ENCODE data around the gene CLMN.

Gene CLMN

DNA sequence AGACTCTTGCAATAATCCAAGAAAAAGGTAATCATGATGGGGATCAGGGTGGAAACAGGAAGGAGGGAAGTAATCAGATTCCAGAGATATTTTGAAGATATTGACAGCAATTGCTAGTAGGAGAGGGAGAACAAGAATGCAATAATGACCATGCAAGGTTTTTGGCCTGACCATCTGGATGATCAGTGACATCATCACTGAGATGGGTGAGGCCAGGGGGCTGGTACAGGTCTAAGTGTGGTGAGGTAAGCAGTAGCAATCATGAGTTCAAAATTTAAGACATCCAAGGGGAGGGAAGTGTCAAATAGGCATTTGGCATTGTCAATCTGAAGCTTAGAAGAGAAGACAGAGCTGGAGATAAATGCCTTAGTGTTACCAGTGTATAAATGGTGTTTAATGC, 24.8 kb upstream of the CLMN start:
- DNase-seq (ENCODE audit: low spot score): no peak

DNA sequence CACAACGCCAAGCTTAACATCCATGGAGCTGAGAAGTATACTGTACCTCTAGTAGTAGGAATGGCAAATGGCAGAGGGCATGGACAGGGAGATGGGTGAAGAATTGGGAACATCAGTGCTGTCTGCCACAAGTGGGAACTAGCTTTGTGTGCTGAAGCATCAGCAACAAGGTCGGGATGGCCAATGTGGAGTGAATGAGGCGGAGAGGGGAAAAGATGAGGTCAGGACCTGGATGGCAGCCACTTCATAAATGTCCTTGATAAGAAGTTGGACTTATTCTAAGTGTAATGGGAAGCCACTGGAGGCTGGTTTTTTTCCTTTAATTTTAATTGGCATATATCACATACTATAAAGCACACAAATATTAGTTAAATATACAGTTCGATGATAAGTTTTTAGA, 21.9 kb upstream of the CLMN start:
- DNase-seq (ENCODE audit: low spot score): no peak

DNA sequence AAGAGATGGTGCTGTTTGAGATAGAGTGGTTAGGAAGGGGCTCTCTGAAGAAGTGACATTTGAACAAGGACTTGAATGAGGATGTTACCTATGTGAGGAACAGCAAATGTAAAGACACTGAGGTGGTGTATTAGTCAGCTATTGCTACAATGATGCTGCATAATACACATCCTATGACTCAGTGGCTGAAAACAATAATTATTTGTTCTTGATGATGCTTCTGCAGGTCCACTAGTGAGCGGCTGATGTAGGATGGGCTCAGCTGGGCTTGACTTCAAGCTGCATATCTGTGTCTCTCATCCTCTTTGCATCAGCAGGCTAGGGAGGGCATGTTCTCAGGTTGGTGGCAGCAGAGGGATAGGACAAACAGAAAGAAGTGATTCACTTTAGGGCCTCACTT, 21.4 kb upstream of the CLMN start:
- no peak for DNase-seq (ENCODE audit: low spot score)

DNA sequence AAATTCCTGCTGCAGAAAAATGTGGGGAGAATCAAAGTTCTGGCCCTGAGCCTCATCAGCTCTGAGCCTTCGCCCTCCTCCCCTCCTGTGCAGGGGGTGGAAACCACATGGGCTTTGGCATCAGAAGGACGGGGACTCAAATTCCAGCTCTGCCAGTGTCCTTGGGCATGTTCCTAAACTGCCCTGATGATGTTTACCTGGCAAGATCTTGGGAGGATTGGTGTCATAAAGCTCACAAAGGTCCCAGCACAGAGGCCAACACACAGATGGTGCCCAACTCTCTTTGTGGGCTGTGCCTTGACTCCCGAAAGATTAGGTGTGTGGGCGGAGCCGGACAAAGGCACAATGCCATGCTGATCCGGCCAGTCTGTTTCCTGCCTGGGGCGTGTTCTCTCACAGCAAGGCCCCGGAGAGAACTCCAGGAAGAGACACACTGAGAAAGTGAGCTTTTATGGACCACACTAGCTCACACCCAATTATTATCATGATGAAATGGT, 20.5 kb upstream of the CLMN start:
- DNase-seq (ENCODE audit: low spot score): no peak

DNA sequence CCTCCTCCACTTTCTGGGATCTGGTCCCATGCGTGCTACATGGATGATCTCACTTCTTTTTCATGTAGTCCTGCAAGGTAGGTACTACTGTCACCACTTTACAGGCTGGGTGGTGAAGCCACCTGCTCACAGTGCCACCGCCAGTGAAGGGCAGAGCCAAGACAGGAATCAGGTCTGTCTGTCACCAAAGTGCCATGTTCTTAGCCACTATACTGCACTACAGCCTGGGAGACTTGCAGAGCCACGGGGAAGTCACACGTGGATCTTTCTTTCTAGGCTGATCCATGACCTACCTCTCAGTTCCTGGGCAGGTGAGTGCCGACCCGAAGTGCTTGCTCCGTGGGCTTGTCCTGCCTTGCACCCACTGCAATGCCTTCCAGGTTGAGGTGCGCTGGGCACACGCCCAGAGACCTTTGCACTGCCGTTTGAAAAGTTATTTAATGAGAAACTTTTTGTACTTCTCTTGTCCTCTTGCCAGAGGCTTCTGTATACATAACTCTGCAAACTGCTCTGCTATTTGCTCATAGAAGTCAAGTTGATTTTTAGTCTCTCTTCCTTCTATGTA, 19.7 kb upstream of the CLMN start:
- no peak for DNase-seq (ENCODE audit: low spot score)

DNA sequence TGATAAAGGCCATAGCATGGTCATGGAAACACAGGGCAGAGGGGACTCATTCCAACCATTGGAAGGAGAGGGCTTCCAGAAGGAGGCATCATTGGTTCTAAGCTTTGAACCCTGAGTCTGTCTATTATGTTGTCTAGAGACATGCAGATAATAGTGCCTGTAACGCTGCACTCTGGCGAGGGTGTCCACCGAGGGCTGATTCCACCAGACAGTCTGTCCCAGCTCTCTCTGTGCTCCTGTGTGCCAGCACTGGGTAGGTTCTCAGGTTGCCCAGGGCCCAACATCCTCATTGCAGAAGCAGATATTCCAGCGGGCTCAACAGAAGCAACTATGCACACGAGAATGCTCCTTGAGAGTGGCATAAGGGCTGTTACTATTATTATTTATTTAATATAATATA, 18.7 kb upstream of the CLMN start:
- no peak for DNase-seq (ENCODE audit: low spot score)

DNA sequence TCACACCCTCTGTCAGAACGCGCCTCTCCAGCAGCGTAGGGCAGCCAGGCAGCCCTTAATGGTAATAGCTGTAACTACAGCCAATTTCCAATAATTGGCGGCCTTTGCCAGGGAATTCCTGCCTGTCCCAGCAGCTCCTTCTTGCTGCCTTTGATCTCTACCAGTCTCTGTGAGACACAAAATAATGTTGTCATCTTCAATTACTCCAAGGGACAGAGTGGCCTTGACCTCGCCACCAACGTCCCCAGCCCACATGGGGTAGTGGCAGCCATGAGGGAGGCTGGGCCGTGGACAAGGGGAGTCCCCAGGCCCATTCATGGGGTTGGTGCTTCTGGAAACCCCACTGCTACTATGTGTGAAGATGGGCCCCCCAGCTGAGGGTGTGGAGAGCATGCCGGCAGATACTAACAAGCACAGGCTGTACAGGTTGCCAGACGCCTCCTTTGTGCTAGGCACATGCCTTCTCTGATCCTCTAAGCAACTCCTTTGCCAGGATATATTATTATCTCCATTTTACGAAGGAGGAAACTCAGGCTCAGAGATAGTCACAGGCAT, 17.4 kb upstream of the CLMN start:
- DNase-seq (ENCODE audit: low spot score): no peak

DNA sequence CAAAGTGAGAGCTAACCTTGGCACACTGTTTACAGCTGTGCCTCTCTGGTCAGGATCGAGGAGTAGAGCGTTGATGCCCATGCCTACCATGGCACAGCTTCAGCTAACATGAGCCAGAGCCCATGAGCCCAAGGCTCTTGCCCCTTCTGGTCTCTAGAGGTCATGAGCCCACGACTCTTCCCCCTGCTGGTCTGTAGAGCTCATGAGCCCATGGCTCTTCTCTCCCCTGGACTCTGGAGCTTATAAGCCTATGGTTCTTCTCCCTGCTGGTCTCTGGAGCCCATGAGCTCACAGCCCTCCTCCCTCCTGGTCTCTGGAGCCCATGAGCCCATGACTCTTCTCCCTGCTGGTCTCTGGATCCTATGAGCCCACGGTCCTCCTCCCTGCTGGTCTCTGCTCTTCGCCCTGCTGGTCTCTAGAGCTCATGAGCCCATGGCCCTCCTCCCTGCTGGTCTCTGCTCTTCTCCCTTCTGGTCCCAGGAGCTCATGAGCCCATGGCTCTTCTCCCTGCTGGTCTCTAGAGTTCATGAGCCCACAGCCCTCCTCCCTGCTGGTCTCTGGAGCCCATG, 16.6 kb upstream of the CLMN start:
- DNase-seq (ENCODE audit: low spot score): no peak

DNA sequence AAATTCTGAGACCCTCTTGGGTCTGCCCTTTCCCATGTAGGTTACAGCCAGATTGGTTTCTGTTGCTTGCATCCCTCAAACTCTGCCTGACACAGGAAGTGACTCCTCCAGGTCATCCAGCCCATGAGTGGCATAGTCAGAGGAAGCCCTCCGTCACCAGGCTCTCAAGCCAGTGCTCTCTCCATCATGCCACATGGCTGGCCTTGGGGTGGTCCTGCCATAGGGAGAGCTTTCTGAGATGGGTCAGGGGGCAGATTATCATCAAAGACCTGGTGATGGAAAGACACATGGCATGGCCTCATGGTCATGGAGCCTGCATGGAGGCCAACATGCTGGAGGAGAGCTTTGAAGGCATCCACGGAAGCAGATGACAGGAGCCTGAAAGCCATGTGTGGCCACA, 15.4 kb upstream of the CLMN start:
- DNase-seq (ENCODE audit: low spot score): no peak

DNA sequence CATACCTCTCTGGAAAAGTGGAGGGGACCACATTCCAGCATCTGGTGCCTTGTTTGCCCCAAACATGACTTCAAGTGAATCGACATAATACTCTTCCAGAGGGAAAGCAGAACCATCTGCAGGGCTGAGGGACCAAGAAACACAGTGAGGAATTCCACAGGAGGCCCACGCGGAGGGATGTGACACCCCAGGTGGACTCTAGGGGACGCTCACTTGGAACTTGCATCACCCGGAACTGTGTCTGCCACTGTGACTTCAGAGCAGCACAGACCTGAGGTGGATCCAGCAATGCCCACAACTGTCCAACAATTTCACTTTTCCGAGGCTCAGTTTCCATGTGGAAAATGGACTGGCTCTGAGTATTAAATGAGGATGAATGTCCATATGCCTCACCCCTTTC, 14.3 kb upstream of the CLMN start:
- no peak for DNase-seq (ENCODE audit: low spot score)

DNA sequence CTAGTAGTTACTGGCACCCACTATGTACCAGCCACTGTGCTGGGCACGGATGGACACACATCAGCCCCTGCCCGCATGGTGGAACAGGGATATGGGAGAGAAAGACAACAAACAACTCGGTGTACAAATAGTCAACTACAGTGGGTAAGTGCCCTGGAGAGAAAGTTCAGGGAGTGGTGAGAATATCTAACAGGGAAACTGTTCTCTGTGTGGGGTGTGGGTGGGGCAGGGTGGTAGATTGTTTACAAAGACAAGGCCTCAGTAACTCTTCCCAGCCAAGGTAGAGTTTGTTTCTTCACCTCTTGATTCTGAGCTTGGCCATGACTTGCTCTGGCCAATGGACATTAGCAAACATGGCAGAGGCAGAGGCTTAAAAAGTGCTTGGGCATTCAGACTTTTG, 12.9 kb upstream of the CLMN start:
- DNase-seq (ENCODE audit: low spot score): no peak

DNA sequence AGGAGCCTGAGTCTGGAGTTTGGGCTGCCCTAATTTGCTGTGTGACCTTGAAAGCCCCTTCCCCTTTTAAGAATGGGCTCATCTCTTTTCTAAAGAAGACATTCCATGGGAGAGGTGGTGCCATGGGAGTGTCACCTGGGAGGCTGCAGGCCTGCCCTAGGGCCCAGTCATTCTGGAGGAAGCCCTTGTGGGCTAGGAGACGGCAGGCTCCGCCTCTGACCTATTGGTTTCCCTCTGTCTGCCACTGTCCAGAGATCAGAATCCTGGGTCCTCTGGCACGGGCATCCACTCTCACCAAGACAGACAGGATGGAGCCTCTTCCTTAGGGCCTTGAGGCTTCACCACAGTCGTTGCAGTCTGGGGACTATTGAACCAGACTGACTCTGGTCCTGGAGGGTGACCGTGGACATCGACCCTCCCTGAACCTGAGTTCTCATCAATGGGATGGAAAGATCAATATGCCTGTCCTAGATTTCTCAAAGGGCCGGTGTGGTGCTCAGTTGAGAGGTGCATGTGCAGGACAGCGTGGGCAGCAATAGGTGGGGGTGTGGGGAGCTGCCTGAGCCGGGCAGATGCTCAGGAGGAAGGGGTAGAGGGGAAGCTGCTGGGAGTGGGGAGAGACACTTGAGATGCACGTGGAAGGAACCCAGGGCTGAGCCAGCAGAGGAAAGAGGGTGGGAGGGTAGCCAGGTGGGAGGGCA, 12.2 kb upstream of the CLMN start:
- no peak for DNase-seq (ENCODE audit: low spot score)

DNA sequence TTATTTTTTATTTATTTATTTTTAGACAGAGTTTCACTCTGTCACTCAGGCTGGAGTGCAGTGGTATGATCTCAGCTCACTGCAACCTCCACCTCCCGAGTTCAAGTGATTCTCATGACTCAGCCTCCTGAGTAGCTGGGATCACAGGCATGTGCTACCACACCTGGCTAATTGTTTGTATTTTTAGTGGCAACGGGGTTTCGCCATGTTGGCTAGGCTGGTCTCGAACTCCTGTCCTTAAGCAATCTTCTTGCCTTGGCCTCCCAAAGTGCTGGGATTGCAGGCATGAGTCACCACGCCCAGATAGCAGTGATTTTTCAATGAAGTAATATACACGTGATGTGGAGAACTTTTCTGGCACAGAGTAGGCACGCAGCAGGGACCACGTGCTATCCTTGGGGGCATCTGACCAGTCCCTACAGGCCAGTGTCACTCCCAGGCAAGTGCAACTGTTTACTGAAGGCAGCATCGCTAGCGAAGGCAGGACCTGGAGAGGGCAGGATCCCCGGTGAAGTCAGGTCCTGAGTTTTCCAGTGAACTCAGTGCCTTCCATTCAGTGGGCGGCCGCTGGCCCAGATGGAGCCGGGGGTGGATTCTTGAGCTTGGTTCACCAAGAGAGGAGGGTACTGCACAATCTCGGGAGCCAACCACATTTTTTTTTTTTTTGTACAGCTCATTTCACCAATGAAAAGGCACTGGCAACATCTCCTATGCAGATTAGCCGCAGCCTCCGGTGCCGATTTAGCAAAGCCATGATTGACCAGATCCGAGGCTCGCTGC, 11.1 kb upstream of the CLMN start:
- no peak for DNase-seq (ENCODE audit: low spot score)

DNA sequence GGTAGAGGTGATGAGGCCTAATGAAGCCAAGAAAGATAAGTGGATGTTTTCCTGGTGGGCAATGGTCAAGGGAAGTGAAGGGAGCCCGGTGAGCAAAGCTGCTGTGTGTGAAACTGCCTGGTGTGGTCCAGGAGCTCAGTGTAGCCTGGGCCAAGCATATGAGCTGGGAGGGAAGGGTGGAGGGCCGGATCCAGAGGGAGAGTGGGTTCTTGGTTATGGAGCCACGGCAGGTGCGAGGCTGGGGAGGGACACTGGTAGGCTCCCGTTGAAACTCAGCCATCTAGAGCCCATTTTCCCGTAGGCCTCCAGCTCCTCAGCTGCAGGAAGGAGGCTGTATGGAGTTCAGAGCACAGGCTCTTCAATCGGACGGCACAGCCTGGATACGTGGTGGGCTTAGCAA, 10.2 kb upstream of the CLMN start:
- DNase-seq (ENCODE audit: low spot score): no peak

DNA sequence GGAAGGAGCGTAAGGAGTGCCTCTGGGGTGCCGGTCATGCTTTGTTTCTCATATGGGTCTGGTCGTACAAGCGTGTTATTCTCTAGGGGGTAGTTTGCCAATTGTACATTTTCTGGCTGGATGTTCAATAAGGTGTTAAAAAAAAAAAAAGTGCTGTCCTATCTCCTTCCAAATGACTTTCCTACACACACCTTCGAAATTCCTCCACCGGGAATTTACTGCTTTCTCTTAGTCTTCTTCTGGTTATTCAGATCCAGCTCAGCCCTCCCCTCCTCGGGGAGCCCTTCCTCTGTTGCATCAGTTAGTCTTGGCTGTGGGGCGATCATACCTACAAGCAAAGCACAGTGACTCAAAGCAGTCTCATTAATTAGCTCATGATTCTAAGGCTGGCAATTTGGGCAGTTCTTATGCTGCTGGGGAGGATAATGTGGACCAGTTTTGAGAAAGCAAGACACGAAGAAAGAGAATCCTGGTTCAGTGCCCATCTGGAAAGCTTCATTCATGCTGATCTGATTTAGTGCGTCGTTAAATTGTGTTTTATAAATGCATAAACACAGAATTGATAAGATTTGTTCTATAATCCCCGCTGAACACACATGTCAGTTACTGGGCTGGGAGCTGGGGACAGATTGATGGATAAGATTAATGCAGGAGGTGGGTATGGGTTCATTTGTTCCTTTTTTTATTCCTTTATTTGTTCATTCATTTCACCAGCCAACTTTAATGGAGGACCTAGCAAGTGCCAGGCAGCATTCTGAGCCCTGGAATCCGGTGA, 9.2 kb upstream of the CLMN start:
- DNase-seq (ENCODE audit: low spot score): no peak

DNA sequence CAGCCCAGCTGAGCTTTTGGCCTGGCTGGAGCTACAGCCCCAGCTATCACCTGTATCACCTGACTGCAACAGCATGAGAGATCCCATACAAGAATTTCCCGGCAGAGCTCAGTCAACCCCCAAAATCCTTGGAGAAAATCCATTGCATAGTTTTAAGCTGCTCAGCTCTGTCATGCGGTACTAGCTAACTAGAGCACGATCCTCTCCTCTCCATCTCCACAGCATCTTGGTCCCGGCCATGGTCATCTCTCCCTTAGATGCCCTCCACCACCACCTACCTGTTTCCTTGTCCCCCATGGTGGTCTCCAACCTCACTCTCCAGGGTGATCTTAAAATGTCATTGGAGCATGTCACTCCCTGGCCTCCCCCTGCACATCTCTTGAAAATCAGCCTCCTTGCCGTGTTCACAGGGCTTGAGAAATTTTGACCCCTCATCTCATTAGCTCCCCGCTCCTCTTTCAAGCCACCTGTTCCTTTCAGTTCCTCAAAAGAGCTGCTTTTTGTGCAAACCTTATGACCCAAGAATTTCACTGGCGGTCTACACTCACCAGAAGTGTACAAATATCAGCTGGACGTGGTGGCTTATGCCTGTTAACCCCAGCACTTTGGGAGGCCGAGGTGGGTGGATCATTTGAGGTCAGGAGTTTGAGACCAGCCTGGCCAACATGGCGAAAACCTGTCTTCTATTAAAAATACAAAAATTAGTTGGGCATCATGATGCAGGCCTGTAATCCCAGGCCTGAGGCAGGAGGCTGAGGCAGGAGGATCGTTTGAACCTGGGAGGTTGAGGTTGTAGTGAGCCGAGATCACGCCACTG, 8.1 kb upstream of the CLMN start:
- no peak for DNase-seq (ENCODE audit: low spot score)

DNA sequence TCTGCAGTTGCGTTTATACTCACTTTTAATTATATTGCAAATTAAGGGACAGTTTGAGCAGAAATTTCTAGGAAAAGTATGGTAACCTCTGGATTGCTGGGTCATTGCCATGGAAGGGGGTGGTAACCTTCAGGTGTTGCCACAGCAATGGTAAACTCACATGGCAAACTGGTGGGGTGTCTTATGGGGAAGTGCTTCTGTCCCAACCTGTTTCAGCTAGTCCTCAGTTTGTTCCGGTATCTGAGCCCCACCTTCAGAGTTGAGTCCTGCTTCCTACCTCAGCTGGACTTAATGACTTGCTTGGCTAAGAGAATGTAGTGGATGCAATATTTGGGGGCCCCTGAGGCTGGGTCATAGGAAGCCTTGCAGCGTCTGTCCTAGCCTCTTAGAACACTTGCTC, 7.3 kb upstream of the CLMN start:
- DNase-seq (ENCODE audit: low spot score): no peak

DNA sequence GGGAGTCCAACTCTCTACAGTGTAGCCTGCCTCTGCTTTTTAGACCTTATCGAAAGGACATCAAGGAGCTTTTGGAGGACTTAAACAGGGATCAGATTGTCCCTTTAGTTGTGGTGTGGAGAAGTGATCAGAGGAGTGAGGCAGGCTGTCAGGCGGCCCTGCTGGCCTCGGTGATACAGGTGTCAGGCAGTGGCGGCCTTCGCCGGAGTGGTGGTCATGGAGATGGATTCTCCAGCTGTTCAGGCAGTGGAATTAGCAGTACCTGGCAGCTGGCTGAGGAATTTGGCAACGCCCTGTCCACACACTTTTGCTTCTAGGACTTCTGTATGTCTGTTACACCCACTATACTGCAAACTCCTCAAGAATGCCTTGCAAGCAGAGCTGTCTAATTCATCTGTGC, 4.2 kb upstream of the CLMN start:
- DNase-seq (ENCODE audit: low spot score): no peak

DNA sequence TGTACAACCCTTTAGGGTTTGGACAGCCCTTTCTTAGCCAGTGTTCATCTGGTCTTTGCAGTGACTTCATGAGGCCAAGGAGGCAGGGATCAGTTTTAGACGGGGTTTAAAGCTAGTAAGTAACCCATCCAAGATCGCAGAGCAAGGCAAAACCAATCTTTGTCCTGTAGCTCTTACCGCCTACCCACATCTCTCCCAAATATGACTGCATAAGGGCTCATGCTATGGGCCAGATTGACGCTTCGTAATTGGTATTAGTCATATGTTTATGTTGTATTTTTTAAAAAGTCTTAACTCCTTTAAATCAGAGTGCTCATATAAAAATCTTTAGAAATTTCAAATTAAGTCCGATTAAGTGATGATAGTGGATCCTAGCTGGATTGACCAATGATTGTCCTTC, 3.7 kb upstream of the CLMN start:
- DNase-seq (ENCODE audit: low spot score): no peak

DNA sequence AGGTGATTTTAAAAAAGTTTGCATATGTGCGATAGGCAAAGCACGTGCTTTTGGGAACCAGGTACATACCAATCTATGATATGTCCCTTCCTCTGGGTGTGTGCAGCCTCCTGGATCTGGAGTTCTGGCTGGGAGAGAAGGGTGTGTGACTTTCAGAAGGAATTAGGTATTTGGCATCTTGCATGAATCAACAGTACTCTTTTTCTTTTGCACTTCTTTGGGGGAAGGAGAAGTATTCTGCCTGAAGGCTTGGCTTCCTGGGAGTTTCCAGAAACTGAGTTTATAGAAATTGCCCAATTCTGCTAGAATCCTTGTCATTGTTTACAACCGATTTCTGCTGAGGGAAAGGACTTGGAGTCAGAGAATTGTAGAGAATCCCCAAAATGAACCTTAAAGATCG, 2.9 kb upstream of the CLMN start:
- DNase-seq (ENCODE audit: low spot score): no peak
